ENCODE measurements around the gene PHF11. TPM values are rescaled to one million over a fixed set of nuclear protein-coding genes. Genes with fewer than 3 reads are reported as not detected.

PHF11 gene
- total RNA-seq, 1 experiment from 2014 or later: 21.5 TPM

DNA sequence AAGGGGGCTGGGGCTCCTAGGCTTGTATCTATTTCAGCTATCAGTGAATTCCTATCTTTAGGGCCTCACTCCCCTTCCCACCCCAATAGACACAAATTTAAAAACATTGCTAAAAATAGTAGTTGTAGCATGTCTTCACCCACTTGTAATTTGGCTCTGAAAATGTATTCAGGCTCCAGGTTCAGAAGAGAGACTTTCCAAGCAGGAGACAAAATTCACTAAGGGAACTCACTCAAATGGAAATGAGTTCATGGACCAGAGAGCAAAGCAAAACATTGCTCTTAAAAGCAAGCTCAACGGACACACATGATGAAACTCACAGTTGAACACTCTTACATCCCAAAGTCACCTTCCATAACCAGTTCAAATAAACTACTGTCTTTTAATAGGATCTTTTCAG lies 36.8 kb downstream of the PHF11 start:
- Histone ChIP-seq H3K9me3 (no peaks in the 10 kb centered on the region), H3K27me3 (no peaks in the 10 kb centered on the region), H3K36me3 (peaks cover 2% of the 10 kb centered on the region; the same call in 1 of the 2 replicates), H3K4me3 (no peak overlapping the region)
- no peak for DNase-seq

DNA sequence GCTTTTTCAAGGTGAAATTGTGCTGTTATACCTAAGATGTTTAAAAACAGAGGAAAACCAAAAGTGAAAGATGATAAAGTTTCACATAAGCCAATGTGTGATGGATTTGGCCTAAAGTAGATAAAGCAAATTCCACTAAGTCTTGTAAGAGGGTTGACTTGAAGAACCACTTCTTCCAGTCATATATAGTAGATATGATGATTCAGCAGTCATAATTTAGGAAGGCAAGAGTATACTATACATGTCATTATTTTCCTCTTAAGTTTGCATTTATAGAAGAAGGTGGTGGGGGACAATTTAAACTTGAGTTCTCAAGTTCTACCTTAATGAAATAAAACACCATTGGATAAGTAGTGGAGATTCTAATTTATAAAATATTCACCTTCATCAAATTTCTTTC lies 37.3 kb downstream of the PHF11 start:
- Histone ChIP-seq H3K27me3 (no peaks in the 10 kb centered on the region), H3K4me3 (no peak overlapping the region), H3K36me3 (peaks cover 2% of the 10 kb centered on the region; the same call in 1 of the 2 replicates), H3K9me3 (no peaks in the 10 kb centered on the region)
- DNase-seq: no peak

DNA sequence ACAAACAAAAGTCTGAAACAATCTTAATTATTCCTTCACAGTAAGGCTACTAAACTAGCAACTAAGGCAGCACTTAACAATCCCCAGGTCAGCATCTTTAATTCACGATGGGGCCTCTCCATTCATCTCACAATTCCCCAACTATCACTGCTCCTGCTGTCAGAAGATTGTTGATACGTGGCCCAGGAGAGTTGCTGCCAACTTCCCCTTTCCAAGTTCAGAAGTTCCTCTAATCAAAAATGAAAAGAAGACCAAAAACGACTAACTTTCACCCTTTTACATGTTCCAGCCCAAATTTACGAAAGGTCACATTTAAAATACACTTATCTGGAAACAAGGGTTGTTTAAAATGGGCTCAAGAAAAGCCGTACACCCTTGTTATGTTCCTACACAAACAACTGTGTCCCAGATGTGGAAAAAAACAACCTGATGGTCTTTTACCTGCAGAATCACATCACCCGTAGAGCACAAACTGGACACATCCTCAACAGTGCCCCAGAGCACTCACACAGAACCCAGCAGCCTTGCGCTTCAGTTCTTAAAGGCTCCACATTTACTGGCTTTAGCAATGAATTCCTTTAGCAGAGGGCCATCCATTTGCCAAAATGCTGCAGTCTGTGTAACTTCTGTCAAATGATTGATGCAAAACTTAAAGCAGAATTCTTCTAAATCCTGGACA lies 38.0 kb downstream of the PHF11 start:
- no peaks in the 10 kb centered on the region for H3K9me3 ChIP-seq
- no peak overlapping the region for H3K4me3 ChIP-seq
- no peaks in the 10 kb centered on the region for H3K27me3 ChIP-seq
- DNase-seq: no peak
- peaks cover 2% of the 10 kb centered on the region; the same call in 1 of the 2 replicates for H3K36me3 ChIP-seq

DNA sequence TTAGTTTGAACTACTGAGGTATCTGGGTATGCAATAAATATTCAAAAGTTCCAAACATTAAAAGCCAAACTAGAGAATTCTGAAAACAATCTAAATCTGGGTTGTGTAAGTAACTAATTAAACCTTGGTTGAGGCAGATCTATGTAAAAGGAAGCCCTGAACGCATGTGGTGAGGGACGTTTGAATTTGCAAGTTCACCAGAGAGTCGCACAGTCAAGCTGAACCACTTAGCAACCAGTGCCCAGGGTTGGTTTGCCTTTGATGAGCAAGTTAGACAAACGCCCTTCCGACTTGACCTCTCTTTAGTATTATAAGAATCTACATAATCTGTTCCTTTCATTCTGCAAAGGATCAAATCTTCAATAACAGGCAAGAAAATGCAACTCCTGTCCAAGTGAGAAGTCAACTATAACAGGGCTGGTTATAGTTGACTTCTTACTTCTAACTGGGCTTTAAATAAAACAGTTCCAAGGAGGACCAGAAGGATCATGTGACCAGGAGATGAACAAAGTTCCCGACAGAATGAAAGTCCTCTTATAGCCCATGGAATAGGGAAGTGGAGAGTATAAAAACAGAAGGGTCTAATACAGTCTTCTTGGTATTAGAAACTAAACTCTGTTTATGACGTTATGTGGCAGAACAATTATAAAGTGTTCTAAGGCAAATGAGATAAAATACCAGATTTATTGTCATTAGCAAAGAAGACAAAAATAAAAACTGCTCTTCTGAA lies 40.6 kb downstream of the PHF11 start:
- peaks cover 16% of the 10 kb centered on the region; the same call in 1 of the 2 replicates for H3K36me3 ChIP-seq
- no peak for DNase-seq
- H3K4me3 ChIP-seq: no peak overlapping the region
- no peaks in the 10 kb centered on the region for H3K9me3 ChIP-seq
- H3K27me3 ChIP-seq: no peaks in the 10 kb centered on the region

DNA sequence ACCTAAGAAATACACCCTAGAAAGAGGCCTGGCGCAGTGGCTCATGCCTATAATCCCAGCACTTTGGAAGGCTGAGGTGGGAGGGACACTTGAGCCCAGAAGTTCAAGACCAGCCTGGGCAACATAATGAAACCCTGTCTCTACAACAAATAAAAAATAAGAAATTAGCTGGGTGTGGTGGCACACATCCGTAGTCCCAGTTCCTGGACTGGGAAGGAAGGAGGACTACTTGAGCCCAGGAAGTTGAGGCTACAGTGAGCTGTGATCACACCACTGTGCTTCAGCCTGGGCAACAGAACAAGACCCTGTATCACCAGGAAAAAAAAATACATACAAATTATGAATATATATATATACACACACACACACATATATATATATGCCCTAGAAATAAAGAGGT lies 42.7 kb downstream of the PHF11 start:
- H3K4me3 ChIP-seq: no peak overlapping the region
- no peaks in the 10 kb centered on the region for H3K27me3 ChIP-seq
- H3K36me3 ChIP-seq: peaks cover 22% of the 10 kb centered on the region
- DNase-seq: no peak
- no peaks in the 10 kb centered on the region for H3K9me3 ChIP-seq

DNA sequence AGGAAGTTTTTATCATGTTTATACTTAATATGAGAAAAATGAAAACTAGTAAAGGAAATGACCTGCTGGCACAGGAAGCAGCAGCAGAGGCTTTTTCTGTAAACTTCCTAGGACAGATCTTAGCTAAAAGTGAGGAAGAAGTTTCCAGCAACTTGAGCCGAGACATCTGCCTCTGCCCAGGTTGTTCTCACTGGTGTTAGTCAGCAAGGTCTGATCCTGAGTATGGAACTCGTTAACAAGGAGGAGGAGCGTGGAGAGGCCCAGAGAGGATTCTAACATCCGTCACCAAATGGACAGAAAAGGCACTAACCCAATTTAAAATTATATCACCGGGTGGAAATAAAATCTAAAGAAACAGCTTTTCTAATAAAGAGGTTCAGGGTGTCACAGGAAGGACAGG lies 43.6 kb downstream of the PHF11 start:
- H3K27me3 ChIP-seq: no peaks in the 10 kb centered on the region
- no peaks in the 10 kb centered on the region for H3K9me3 ChIP-seq
- H3K4me3 ChIP-seq: no peak overlapping the region
- H3K36me3 ChIP-seq: peaks cover 22% of the 10 kb centered on the region
- DNase-seq: no peak

DNA sequence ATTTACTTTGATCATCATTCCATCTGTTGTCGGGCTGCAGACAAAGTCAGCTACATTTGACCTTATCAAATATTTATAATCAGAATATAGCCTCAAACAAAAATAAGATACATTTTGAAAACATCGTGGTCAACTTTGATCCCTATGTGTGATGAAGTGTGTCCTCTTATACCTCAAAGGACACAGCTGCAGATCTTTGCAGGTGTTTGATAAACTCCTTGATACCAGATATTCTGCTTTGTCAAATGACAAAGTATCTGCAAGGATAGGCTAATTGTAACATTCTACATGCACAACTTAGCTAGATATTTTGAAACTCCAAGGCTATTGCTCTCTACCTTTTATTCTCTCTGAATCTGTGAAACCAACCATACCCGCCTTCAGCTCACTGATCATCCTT lies 44.0 kb downstream of the PHF11 start:
- DNase-seq: no peak
- H3K36me3 ChIP-seq: peaks cover 22% of the 10 kb centered on the region
- H3K4me3 ChIP-seq: no peak overlapping the region
- no peaks in the 10 kb centered on the region for H3K9me3 ChIP-seq
- no peaks in the 10 kb centered on the region for H3K27me3 ChIP-seq

DNA sequence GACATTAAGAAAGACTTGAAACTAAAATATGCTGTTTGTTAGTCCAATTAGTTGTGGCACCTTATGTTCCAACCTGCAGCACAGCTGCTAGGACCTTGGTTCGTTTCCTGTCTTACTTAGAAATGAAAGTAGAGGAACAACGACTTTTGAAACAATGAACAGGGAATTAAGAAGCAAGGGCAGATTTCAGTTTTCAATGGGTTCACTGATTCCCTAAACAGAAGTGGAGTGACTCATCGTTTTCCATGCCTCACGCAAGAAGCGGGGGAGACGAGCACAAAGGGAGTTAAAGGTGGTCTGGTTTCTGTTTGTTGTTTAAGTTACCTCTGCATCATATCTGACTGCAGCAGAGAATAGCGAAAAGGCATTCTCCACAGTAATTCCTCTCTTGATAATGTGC lies 44.8 kb downstream of the PHF11 start:
- Histone ChIP-seq H3K36me3 (peaks cover 22% of the 10 kb centered on the region), H3K27me3 (no peaks in the 10 kb centered on the region), H3K9me3 (no peaks in the 10 kb centered on the region), H3K4me3 (no peak overlapping the region)
- DNase-seq: no peak

DNA sequence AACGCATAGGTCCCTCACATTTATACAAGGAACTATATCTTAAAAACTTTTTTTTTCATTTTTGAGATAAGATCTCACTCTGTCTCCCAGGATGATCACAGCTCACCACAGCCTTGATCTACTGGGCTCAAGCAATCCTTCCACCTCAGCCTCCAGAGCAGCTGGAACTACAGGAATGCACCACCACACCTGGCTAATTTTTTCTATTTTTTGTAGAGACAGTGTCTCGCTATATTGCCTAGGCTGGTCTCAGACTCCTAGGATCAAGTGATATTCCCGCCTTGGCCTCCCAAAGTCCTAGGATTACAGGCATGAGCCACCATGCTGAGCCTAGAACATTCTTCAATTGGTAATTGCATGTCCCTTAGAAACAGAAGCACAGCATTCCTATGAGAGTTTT lies 47.9 kb downstream of the PHF11 start:
- Histone ChIP-seq H3K27me3 (no peaks in the 10 kb centered on the region), H3K36me3 (peaks cover 23% of the 10 kb centered on the region), H3K4me3 (no peak overlapping the region), H3K9me3 (no peaks in the 10 kb centered on the region)
- DNase-seq: no peak

DNA sequence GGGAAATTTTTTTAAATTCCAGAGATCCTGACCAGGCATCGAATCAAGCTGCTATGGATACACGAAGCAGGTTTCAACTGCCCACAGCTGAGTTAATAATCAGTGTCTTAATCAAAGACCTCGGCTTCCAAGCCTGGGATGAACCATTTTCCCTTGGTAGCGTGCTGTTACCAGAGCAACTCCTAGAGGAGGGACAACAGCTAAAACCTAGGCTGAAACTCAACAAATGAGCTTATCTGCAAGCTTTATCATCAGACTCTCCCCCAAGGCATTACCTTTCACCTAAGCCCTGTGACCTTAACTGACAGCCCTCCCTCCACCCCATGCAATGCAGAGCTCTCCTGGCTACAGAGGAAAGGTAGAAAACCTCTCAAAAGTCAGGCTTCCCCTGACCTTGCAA lies 49.9 kb downstream of the PHF11 start:
- Histone ChIP-seq H3K36me3 (peaks cover 16% of the 10 kb centered on the region), H3K9me3 (no peaks in the 10 kb centered on the region), H3K27me3 (no peaks in the 10 kb centered on the region), H3K4me3 (no peak overlapping the region)
- DNase-seq: no peak

DNA sequence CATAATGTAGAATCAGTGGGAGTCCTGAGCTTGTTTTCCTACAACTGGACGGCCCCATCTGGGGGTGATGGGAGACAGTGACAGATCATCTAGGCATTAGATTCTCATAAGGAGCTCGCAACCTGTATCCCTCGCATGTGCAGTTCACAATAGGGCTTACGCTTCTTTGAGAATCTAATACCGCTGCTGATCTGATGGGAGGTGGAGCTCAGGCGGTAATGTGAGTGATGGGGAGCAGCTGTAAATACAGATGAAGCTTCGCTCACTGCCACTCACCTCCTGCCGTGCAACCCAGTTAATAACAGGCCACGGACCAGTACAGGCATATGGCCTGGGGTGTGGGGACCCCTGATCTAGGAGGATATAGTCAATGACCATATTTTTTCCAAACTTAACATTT lies 50.8 kb downstream of the PHF11 start:
- Histone ChIP-seq H3K27me3 (no peaks in the 10 kb centered on the region), H3K4me3 (no peak overlapping the region), H3K9me3 (no peaks in the 10 kb centered on the region), H3K36me3 (peaks cover 14% of the 10 kb centered on the region)
- DNase-seq: no peak

DNA sequence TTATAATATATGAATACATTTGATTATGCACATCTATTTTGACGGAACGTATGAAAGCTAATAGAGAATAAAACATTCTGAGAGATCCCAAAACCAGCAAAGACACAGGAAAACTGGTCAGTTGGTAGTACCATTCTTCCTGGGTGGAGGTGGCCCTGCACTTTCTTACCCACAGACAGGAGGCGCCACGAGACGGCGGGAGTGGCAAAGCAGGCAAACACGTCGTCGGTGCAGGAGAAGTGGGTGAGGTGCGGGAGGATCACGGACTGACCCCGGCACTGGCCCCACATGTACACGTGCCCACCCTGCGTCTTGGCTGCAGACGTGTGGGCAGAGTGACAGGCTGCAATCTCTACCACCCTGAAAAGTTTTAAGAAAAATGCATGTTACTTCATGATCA lies 53.5 kb downstream of the PHF11 start:
- Histone ChIP-seq H3K36me3 (peaks cover 9% of the 10 kb centered on the region; the same call in 1 of the 2 replicates), H3K4me3 (no peak overlapping the region), H3K9me3 (no peaks in the 10 kb centered on the region), H3K27me3 (no peaks in the 10 kb centered on the region)
- DNase-seq: no peak

DNA sequence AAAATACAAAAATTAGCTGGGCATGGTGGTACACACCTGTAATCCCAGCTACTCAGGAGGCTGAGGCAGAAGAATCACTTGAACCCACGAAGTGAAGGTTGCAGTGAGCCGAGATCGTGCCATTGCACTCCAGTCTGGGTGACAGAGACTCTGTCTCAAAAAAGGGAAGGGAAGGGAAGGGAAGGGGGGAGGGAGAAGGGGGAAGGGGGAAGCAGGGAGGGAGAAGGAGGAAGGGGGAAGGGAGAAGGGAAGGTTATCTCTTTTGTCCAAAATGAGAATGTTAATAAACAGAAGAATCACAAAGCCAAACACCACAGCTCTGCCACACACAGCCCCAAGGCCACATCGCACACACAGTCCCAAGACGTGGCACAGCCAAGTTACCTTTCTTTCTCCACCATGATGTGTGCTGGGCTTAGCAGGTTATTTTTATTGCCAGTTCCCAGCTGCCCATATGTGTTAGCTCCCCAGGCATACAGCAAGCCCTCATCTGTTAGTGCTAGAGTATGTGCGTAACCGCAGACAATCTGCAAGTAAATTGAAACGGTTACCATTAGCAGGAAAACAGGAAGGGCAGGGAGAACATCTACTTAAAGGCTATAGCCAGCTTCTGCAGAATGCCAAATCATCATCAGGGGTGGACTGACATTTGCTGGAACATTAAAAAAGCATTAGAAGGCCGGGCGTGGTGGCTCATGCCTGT lies 55.3 kb downstream of the PHF11 start:
- H3K9me3 ChIP-seq: no peaks in the 10 kb centered on the region
- no peak overlapping the region for H3K4me3 ChIP-seq
- no peaks in the 10 kb centered on the region for H3K27me3 ChIP-seq
- no peak for DNase-seq
- H3K36me3 ChIP-seq: peaks cover 11% of the 10 kb centered on the region

DNA sequence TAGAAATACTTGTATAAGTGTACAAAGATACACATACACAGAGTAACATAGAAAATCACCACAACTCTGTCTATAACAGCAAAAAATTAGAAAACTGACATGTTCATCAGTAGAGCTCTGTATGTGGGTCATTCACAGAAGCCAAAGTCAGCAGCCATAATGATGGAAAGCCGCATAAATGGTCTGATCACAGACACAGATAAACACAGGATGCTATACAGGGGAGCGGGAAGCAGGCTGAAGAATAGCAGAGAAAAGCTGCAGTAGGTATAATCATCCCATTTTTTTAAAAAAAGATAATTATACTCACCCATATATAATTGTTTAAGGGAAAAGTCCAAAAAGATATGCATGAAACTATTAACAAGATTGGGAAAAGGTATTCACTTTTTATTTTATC lies 58.1 kb downstream of the PHF11 start:
- Histone ChIP-seq H3K9me3 (no peaks in the 10 kb centered on the region), H3K27me3 (no peaks in the 10 kb centered on the region), H3K36me3 (peaks cover 10% of the 10 kb centered on the region), H3K4me3 (no peak overlapping the region)
- DNase-seq: no peak

DNA sequence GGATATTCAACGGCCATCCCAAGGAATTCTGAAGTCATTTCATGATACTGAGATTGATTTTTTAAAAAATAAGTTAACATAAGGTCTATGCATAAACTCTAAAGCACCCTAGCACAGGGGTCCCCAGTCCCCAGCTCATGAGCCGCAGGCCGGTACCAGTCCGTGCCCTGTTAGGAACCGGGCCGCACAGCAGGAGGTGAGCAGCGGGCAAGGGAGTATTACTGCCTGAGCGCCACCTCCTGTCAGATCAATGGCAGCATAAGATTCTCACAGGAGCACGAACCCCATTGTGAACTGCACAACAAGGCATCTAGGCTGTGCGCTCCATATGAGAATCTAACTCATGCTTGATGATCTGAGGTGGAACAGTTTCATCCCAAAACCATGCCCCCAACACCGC lies 58.6 kb downstream of the PHF11 start:
- no peak overlapping the region for H3K4me3 ChIP-seq
- H3K36me3 ChIP-seq: peaks cover 14% of the 10 kb centered on the region
- no peak for DNase-seq
- H3K9me3 ChIP-seq: no peaks in the 10 kb centered on the region
- no peaks in the 10 kb centered on the region for H3K27me3 ChIP-seq

DNA sequence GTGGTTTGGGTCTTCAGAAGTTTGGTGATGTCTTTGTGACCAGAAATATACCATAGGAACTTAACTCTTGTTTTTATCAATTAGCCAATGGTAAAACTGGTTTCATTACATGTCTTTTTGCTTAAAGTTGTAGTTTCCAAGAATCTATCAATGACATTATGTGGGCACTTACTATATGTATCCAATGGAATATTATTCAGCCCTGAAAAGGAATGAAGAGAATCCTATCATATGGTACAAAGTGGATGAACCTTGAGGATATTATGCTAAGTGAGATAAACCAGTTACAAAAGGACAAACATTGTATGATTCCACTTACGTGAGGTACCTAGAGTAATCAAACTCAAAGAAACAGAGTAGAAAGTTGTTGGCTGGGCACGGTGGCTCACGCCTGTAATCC lies 63.3 kb downstream of the PHF11 start:
- DNase-seq: no peak
- peaks cover 13% of the 10 kb centered on the region for H3K36me3 ChIP-seq
- no peaks in the 10 kb centered on the region for H3K27me3 ChIP-seq
- H3K4me3 ChIP-seq: no peak overlapping the region
- H3K9me3 ChIP-seq: no peaks in the 10 kb centered on the region

- H3K4me3 ChIP-seq: no peak overlapping the region
- H3K36me3 ChIP-seq: peaks cover 10% of the 10 kb centered on the region
- peak; percentile 16 for DNase-seq
- H3K27me3 ChIP-seq: no peaks in the 10 kb centered on the region
- H3K9me3 ChIP-seq: no peaks in the 10 kb centered on the region
Observed at GRCh38 chr13:49560270-49561061, 64.7 kb downstream of the PHF11 start.

Measured in MG63 (cell line).